SK-N-SH (cell line): ENCODE measurements around the gene GNAI3. TPM values are rescaled to one million over a fixed set of nuclear protein-coding genes. Genes with fewer than 3 reads are reported as not detected.
A peak's percentile ranks its signal among the peaks of the same experiment; 100 is the strongest.

Experiments used
- CTCF ChIA-PET: fragments of 300-600, 350-600 bp; formaldehyde crosslinking; extraction: SDS; loops from one replicate; lab custom pipeline; 2021; lab: Yijun Ruan, JAX
- POLR2A ChIA-PET: fragments of 350-600 bp; sonication (Branson Sonifier 250); formaldehyde crosslinking; extraction: SDS; loops from one replicate; lab custom pipeline; 2020; ENCODE audit warnings: antibody characterized with exemption, inconsistent platforms; lab: Yijun Ruan, JAX
- DNase-seq: peaks from one replicate; pipeline ENCODE4 v3.0.0; 2012
- H2AFZ ChIP-seq: fragments of 200-600 bp; sonication (generic); 2 replicates; pipeline ENCODE4 v1.8.1; 2016; ENCODE audit warnings: antibody characterized with exemption, mild to moderate bottlenecking, low read depth
- H3F3A ChIP-seq: fragments of 200-600 bp; sonication (generic); replicated peaks from 2 replicates; pipeline ENCODE3; 2016; ENCODE audit warnings: antibody characterized with exemption, mild to moderate bottlenecking; ENCODE audit not compliant: insufficient read depth
- H3K27ac ChIP-seq, 2 experiments: fragments of 200-500 bp in 1 of 2; fragments of 200-600 bp in 1 of 2; sonication (Bioruptor generic) in 1 of 2; sonication (generic), shearing (Covaris generic) in 1 of 2; 2 replicates each; pipeline versions ENCODE4 v1.5.1 to v1.6.1; 2014 to 2016; ENCODE audit warnings: low read depth in 2 of 2, inconsistent platforms in 1 of 2, low read length in 1 of 2, mild to moderate bottlenecking in 1 of 2, mixed read lengths in 1 of 2
- H3K27me3 ChIP-seq: fragments of 200-600 bp; sonication (generic), shearing (Covaris generic); 2 replicates; pipeline ENCODE4 v1.6.1; 2016; ENCODE audit warnings: mixed run types; ENCODE audit not compliant: insufficient read depth
- H3K36me3 ChIP-seq, 2 experiments: fragments of 200-500 bp in 1 of 2; fragments of 200-600 bp in 1 of 2; sonication (Bioruptor generic) in 1 of 2; sonication (generic) in 1 of 2; replicated peaks in 1 of 2; 2 replicates each; pipeline versions ENCODE3 to v1.5.1; 2014 to 2016; ENCODE audit warnings: low read length in 1 of 2, mild to moderate bottlenecking in 1 of 2; ENCODE audit not compliant: insufficient read depth in 2 of 2, control insufficient read depth in 1 of 2
- H3K4me1 ChIP-seq, 2 experiments: fragments of 200-500 bp in 1 of 2; fragments of 200-600 bp in 1 of 2; sonication (Bioruptor generic) in 1 of 2; sonication (generic), shearing (Covaris generic) in 1 of 2; 2 replicates each; pipeline versions ENCODE4 v1.5.1 to v1.6.1; 2014 to 2016; ENCODE audit warnings: low read depth in 1 of 2, low read length in 1 of 2, mixed run types in 1 of 2; ENCODE audit not compliant: insufficient read depth in 2 of 2, control insufficient read depth in 1 of 2
- H3K4me2 ChIP-seq: fragments of 200-600 bp; sonication (generic), shearing (Covaris generic); 2 replicates; pipeline ENCODE4 v1.6.1; 2017; ENCODE audit warnings: mixed run types
- H3K4me3 ChIP-seq, 2 experiments: fragments of 200-500 bp in 1 of 2; fragments of 200-600 bp in 1 of 2; sonication (Bioruptor generic) in 1 of 2; sonication (generic), shearing (Covaris generic) in 1 of 2; 2 replicates each; pipeline versions ENCODE4 v1.5.1 to v1.8.1; 2014 to 2016; ENCODE audit warnings: low read depth in 2 of 2, inconsistent platforms in 1 of 2, low read length in 1 of 2, mild to moderate bottlenecking in 1 of 2, mixed read lengths in 1 of 2, moderate library complexity in 1 of 2
- H3K79me2 ChIP-seq: fragments of 200-600 bp; sonication (generic); 2 replicates; pipeline ENCODE4 v1.8.1; 2017; ENCODE audit warnings: mild to moderate bottlenecking; ENCODE audit not compliant: insufficient read depth
- H3K9ac ChIP-seq: fragments of 200-600 bp; sonication (generic); 2 replicates; pipeline ENCODE4 v1.6.1; 2017; ENCODE audit warnings: mixed run types
- H3K9me2 ChIP-seq: fragments of 200-600 bp; sonication (generic); 2 replicates; pipeline ENCODE4 v1.6.1; 2017; ENCODE audit warnings: mixed run types
- H3K9me3 ChIP-seq: fragments of 200-600 bp; sonication (generic); 2 replicates; pipeline ENCODE4 v1.6.1; 2017; ENCODE audit warnings: mixed run types, mild to moderate bottlenecking, moderate library complexity
- H4K20me1 ChIP-seq: fragments of 200-600 bp; sonication (generic); 2 replicates; pipeline ENCODE4 v1.6.1; 2017; ENCODE audit warnings: mild to moderate bottlenecking, mixed run types; ENCODE audit not compliant: insufficient read depth
- CHD2 ChIP-seq: fragments of 150-350 bp; IDR thresholded peaks from 2 replicates; pipeline ENCODE4 v1.6.1; 2018; ENCODE audit warnings: low read length; ENCODE audit not compliant: partially characterized antibody
- EZH2phosphoT487 ChIP-seq: fragments of 200-600 bp; sonication (generic); IDR thresholded peaks from 2 replicates; pipeline ENCODE4 v1.6.1; 2017; ENCODE audit warnings: low read depth, mixed run types, mild to moderate bottlenecking, antibody characterized with exemption, moderate library complexity, borderline replicate concordance
- FOSL2 ChIP-seq: IDR thresholded peaks from 2 replicates; pipeline ENCODE4 v1.4.0; 2012; ENCODE audit warnings: low read depth, mild to moderate bottlenecking, moderate library complexity, borderline replicate concordance
- FOXM1 ChIP-seq: IDR thresholded peaks from 2 replicates; pipeline ENCODE4 v1.4.0; 2012; ENCODE audit warnings: low read depth, mild to moderate bottlenecking
- GABPA ChIP-seq: IDR thresholded peaks from 2 replicates; pipeline ENCODE4 v1.4.0; 2012; ENCODE audit warnings: low read depth, mild to moderate bottlenecking
- GATA2 ChIP-seq: sonication (generic); formaldehyde crosslinking; IDR thresholded peaks from 2 replicates; pipeline ENCODE4 v1.5.0; 2020; ENCODE audit warnings: mild to moderate bottlenecking, missing genetic modification reagents
- IRF3 ChIP-seq: fragments of 150-350 bp; IDR thresholded peaks from 2 replicates; pipeline ENCODE4 v1.6.1; 2016; ENCODE audit warnings: mild to moderate bottlenecking, low read depth, low read length
- JUND ChIP-seq: IDR thresholded peaks from 2 replicates; pipeline ENCODE4 v1.4.0; 2012
- MEF2A ChIP-seq: IDR thresholded peaks from 2 replicates; pipeline ENCODE4 v1.4.0; 2012; ENCODE audit warnings: low read depth, borderline replicate concordance
- MXI1 ChIP-seq: IDR thresholded peaks from 2 replicates; pipeline ENCODE4 v1.6.1; 2012; ENCODE audit warnings: mild to moderate bottlenecking, low read depth, low read length, improper control_type of control experiment
- PBX3 ChIP-seq: IDR thresholded peaks from 2 replicates; pipeline ENCODE4; 2012
- RCOR1 ChIP-seq: fragments of 150-350 bp; IDR thresholded peaks from 2 replicates; pipeline ENCODE4 v1.6.1; 2017; ENCODE audit warnings: antibody characterized with exemption, low read length
- REST ChIP-seq: IDR thresholded peaks from 2 replicates; pipeline ENCODE4 v1.6.1; 2012; ENCODE audit warnings: mild to moderate bottlenecking, low read depth, low read length, moderate library complexity
- RXRA ChIP-seq: IDR thresholded peaks from 2 replicates; pipeline ENCODE4 v1.4.0; 2012; ENCODE audit warnings: low read depth, mild to moderate bottlenecking, borderline replicate concordance
- SIN3A ChIP-seq: IDR thresholded peaks from 2 replicates; pipeline ENCODE4 v1.6.1; 2012; ENCODE audit warnings: low read depth, mild to moderate bottlenecking, low read length, moderate library complexity, borderline replicate concordance
- SMC3 ChIP-seq: IDR thresholded peaks from 2 replicates; pipeline ENCODE4 v1.6.1; 2012; ENCODE audit warnings: low read depth, low read length, improper control_type of control experiment
- TAF1 ChIP-seq: IDR thresholded peaks from 2 replicates; pipeline ENCODE4 v1.6.1; 2012; ENCODE audit warnings: low read depth, mild to moderate bottlenecking, low read length, moderate library complexity, borderline replicate concordance
- USF2 ChIP-seq: fragments of 150-350 bp; IDR thresholded peaks from 2 replicates; pipeline ENCODE4 v1.6.1; 2017; ENCODE audit warnings: antibody characterized with exemption, low read length, low read depth, borderline replicate concordance
- YY1 ChIP-seq: IDR thresholded peaks from 2 replicates; pipeline ENCODE4 v1.4.0; 2012; ENCODE audit warnings: low read depth, mild to moderate bottlenecking
- WGBS: methylation state at CpG from one replicate; pipeline ENCODE4 v1.1.6; 2017; ENCODE audit warnings: low lambda C conversion rate; 5-methylcytosine and 5-hydroxymethylcytosine counted together
- polyA plus RNA-seq, 3 experiments: library from polyadenylated mRNA; depleted of rRNA; stranded (reverse); fragments of >200 nt; gene quantifications; 2 replicates each; pipeline ENCODE4 v1.2.3, GENCODE V29; 2012

The GNAI3 gene
- polyA plus RNA-seq, 1 of the 3 experiments (the other 2 are of a cell fraction) = 4.0 TPM

- H3K9me2 ChIP-seq = no peaks in the 10 kb centered on the region
- H3K36me3 ChIP-seq = peaks cover 19 to 20% of the 10 kb centered on the region in 2 experiments
- no peak overlapping the region for H2AFZ ChIP-seq
- ChIA-PET CTCF (interaction anchor here (0.6 to 9.5 kb wide), 10 partner anchors 7 to 327 kb away, joined by 3 to 169 read pairs (median 21); partner anchors contain the start of genes AMPD2, GNAI3 and GNAT2), POLR2A (interaction anchor here (0.8 to 1.0 kb wide), 2 partner anchors 9 to 87 kb away, joined by 3 to 5 read pairs; partner anchors contain the start of gene GNAI3)
- H3K4me2 ChIP-seq = no peak overlapping the region
- H3K4me1 ChIP-seq = peaks cover 7 to 88% of the 10 kb centered on the region in 2 experiments; a peak in 3 of 4 replicates
- H3K9me3 ChIP-seq = no peaks in the 10 kb centered on the region; the same call in 1 of the 2 replicates
- peak overlapping the region in 1 of 2 experiments; percentile 98; a peak in 2 of 4 replicates for H3K27ac ChIP-seq
- no peaks in the 10 kb centered on the region for H4K20me1 ChIP-seq
- no peak overlapping the region for H3K9ac ChIP-seq
- no peaks in the 10 kb centered on the region for H3K27me3 ChIP-seq
- TF ChIP-seq RCOR1 (no peak), GATA2 (CRISPR knock-in tag) (no peak), GABPA (no peak), MEF2A (no peak), USF2 (no peak), FOXM1 (no peak), PBX3 (no peak), REST (no peak), FOSL2 (no peak), SMC3 (no peak), SIN3A (no peak), CHD2 (no peak), YY1 (no peak), IRF3 (no peak), TAF1 (no peak), EZH2phosphoT487 (no peak), JUND (no peak), MXI1 (no peak), RXRA (no peak)
- peaks cover 4% of the 10 kb centered on the region for H3F3A ChIP-seq
- H3K4me3 ChIP-seq = no peak overlapping the region
- DNase-seq = peak; percentile 7
- no peaks in the 10 kb centered on the region for H3K79me2 ChIP-seq
- 79% methylated on average over 11 of the region's 13 CpGs for WGBS
Observed at GRCh38 chr1:109634771-109635750, 86.6 kb downstream of the GNAI3 start.
